GM12891 (cell line): ENCODE measurements around the gene LTC4S.
"Not testable (repeated sequence)": the region's sequence is repeated elsewhere in the genome, so short reads cannot be mapped to it uniquely, and the experiment has no call there.

Experiments used
- DNase-seq: peaks from one replicate; pipeline ENCODE4 v3.0.0; 2011; ENCODE audit warnings: low spot score; ENCODE audit not compliant: insufficient read length
- FAIRE-seq: peaks from 2 replicates; lab custom pipeline; 2011; peaks lifted over from hg19 to GRCh38; lab: Jason Lieb, UNC
- PAX5 ChIP-seq: IDR thresholded peaks from 2 replicates; pipeline ENCODE4 v1.6.1; 2011; ENCODE audit warnings: low read length, moderate library complexity, mild to moderate bottlenecking; ENCODE audit not compliant: insufficient read depth, severe bottlenecking
- POLR2A ChIP-seq: IDR thresholded peaks from 2 replicates; pipeline ENCODE4 v1.6.1; 2011; ENCODE audit warnings: low read depth, low read length, control low read depth
- POLR2AphosphoS5 ChIP-seq: IDR thresholded peaks from 2 replicates; pipeline ENCODE4 v1.6.1; 2011; ENCODE audit warnings: low read depth, low read length, control low read depth
- POU2F2 ChIP-seq: IDR thresholded peaks from 2 replicates; pipeline ENCODE4 v1.6.1; 2011; ENCODE audit warnings: low read depth, mild to moderate bottlenecking, control low read depth, low read length, moderate library complexity
- SPI1 ChIP-seq: IDR thresholded peaks from 2 replicates; pipeline ENCODE4 v1.6.1; 2011; ENCODE audit warnings: low read depth, low read length, control low read depth
- TAF1 ChIP-seq: IDR thresholded peaks from 2 replicates; pipeline ENCODE4 v1.6.1; 2011; ENCODE audit warnings: low read depth, low read length, control low read depth

The LTC4S gene

DNA sequence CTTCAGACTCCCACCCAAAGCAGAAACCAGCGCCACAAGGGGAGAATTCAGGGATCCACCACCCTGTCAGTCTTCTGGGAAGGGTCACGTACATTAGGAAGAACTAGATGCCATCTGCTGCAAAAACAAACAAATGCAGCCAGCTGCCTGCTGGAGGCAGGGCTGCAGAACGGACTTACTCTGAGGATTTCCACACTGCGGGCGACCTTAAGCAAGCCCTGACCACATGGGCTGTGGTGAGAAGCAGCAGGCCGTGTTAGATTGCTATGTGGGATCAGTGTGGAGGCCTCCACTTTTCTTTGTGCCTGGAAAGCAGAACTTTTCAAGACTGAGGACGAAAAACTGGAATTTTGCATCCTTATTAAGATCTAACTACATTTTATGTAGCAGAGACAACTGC, 13.4 kb upstream of the LTC4S start:
- DNase-seq (no peak), FAIRE-seq (no peak)

DNA sequence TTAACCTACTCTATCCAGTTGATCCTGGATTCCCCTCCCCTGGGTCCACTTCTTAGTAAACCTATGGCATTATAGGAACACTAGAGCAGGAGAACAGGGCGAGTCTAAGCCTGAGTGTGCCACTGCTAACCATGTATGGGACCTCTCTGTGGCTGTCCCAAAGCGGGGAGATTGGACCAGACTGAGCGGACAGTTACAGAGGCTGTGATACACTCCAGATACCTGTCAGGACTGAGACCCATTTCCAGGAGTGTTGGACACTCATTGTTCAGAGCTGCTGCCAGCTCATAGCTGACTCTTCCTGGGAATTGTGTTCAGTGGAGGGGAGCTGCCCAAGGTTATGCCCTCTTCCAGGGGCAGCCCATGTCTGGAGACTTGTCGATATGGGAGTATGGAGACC, 11.9 kb upstream of the LTC4S start:
- DNase-seq, result no peak
- TF ChIP-seq POU2F2, result no peak
- no peak for TF ChIP-seq PAX5
- TF ChIP-seq SPI1, result no peak
- TF ChIP-seq POLR2AphosphoS5, result no peak
- no peak for TF ChIP-seq POLR2A
- TF ChIP-seq TAF1, result no peak
- no peak for FAIRE-seq

More for the DNA sequence above, 13.4 kb upstream of the LTC4S start:
- no peak for TF ChIP-seq POLR2A
- no peak for TF ChIP-seq SPI1
- TF ChIP-seq TAF1, result no peak
- no peak for TF ChIP-seq POLR2AphosphoS5
- TF ChIP-seq POU2F2, result no peak
- no peak for TF ChIP-seq PAX5

DNA sequence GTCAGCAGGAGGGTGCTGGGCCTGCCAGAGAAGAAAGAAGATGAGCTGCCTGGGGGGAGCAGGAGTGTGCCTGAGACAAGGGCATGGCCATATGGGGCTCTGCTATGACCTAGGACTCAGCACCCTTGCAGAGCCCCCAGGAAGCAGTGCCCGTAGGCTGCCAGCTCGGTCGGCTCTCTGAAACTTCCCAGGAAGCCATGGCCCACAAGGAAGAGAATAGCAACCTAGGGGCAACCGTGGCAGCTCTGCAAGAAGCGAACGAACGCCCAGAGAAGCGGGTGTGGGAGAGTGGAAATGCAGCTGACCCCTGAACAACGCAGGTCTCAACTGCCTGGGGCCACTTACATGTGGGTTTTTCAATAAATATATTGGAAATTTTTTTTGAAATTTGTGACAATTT, 10.7 kb upstream of the LTC4S start:
- TF ChIP-seq POLR2AphosphoS5, result no peak
- TF ChIP-seq POU2F2, result no peak
- no peak for TF ChIP-seq PAX5
- no peak for TF ChIP-seq TAF1
- FAIRE-seq (no peak), DNase-seq (no peak)

DNA sequence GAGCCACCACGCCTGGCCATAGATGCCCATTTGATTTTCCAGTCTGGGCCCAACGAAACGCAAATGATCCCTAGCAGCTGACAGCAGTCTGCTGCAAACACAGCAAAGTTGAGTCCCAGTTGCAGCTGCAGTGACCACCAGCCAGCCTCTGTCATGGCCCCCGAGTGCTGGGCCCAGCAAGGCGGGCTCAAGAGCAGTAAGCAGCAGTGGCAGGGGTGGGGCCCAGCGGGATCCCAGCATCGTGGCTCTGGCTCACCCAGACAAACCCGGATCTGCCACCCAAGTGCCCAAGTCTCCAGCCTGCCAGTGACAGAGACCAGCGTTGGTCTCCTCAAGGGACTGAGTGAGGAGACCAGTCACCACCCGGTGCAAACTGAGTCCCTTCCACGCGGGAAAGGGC, 6.9 kb upstream of the LTC4S start:
- no peak for FAIRE-seq

GRCh38 chr5:179788193-179788854, 5.5 kb upstream of the LTC4S start:
- FAIRE-seq (no peak), DNase-seq (no peak)
- no peak for TF ChIP-seq PAX5
- no peak for TF ChIP-seq SPI1
- TF ChIP-seq POLR2A, result no peak
- no peak for TF ChIP-seq POU2F2
- no peak for TF ChIP-seq TAF1
- no peak for TF ChIP-seq POLR2AphosphoS5

More for the DNA sequence above, 6.9 kb upstream of the LTC4S start:
- TF ChIP-seq SPI1 (no peak), POLR2A (no peak), POLR2AphosphoS5 (no peak), TAF1 (no peak), PAX5 (no peak), POU2F2 (no peak)
- DNase-seq, result no peak

DNA sequence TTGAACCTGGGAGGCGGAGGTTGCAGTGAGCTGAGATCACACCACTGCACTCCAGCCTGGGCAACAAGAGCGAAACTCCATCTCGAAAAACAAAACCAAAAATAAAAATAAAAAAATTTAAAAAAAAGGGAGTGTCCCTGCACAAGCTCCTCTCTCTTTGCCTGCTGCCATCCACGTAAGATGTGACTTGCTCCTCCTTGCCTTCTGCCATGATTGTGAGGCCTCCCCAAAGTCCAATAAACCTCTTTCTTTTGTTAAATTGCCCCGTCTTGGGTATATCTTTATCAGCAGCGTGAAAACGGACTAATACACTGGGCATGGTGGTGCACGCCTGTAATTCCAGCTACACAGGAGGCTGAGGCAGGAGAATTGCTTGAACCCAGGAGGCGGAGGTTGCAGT, 4.5 kb upstream of the LTC4S start:
- not testable (repeated sequence) for DNase-seq, FAIRE-seq

DNA sequence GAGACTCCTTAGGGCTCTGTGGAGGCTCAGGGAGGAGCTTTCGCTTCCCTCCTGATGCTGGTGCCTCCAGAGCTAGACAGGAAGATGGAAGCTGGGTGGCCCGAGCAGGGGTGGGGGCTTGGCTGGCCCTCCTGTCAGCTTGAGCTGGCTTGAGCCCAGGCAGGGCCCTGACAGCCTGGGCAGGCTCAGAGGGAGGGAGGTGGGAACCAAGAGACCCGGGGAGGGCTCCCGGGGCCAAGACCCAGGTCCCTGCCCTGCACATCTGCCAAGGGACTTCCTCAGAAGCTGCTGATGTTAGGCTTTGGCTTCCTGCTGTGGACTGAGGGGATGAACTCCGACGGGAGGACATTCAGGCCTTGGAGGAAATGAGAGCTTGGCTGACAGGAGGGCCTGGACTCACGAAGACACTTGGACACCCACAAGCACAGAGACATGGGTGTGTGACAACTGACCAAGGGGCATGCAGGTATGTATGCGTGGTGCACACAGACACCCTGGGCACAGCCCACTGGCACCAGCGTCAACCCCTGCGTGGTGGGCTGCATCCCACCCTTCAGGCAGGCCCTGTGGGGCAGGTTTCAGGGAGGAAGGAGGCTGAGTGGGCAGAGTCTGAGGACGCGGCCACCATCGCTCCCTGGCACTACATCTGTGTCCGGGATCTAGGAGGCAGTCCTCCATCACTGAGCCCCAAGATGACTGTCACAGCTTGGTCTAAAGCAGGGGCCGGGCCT, 1.7 kb upstream of the LTC4S start:
- FAIRE-seq, result no peak
- DNase-seq, result no peak
- TF ChIP-seq PAX5 (no peak), POU2F2 (no peak), TAF1 (no peak), POLR2A (no peak), SPI1 (no peak), POLR2AphosphoS5 (no peak; the same call in 1 of the 2 replicates)

GRCh38 chr5:179792612-179793467, 946 bp upstream of the LTC4S start:
- no peak for TF ChIP-seq POLR2A
- no peak for TF ChIP-seq PAX5
- TF ChIP-seq TAF1, result no peak
- TF ChIP-seq SPI1, result peak; percentile 81
- no peak for DNase-seq
- no peak for FAIRE-seq

DNA sequence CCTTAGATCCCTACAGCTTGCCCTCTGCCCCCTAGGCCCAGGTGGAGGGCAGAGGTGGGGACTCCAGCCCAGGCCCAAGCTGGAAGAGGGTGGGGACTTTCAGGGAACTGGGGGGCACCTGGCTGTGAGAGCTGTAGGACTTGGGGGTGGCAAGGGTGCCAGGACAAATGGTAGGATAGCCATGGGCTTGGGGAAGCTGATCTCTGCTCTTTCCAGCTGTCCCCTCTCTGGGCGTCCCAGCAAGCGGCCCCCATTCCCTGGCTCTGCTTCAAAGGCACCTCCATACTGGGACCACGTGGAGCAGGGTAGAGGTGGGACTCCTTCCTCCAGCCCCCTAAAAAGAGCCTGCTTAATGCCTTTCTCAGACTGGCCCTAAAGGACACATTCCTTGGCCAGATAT, 385 bp downstream of the LTC4S start:
- peak; percentile 13 for FAIRE-seq
- TF ChIP-seq SPI1 (no peak), POLR2AphosphoS5 (no peak), POLR2A (no peak), POU2F2 (no peak), TAF1 (no peak), PAX5 (no peak)
- DNase-seq, result no peak

GRCh38 chr5:179794575-179794974, 789 bp downstream of the LTC4S start:
- no peak for TF ChIP-seq TAF1
- no peak for TF ChIP-seq PAX5
- TF ChIP-seq POU2F2, result no peak
- DNase-seq (no peak), FAIRE-seq (no peak)
